HS-5 (cell line): ENCODE measurements around the gene ZNF831.

Source experiments
- DNase-seq: peaks from one replicate; pipeline ENCODE4 v3.0.0-alpha.2; 2012; ENCODE audit warnings: low read depth

Gene ZNF831

DNA sequence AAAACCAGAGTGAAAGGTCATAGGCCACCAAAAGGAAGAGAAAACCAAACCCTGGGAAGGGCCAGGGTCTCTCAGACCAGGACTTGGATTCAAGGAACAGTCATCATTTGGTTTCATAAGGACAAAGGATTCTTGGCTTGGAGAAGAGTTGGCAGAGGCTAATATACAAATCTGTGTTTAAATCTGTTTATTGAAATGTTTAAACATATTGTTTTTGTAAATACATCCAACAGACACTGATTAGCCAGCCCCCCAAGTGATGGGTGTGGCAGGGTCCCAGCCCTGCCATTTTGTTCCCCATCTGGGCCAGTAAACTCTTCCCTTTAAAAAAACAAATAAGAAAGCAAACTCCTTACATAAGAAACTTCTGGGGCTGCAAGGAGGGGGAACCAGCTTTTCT lies 6.1 kb upstream of the ZNF831 start:
- DNase-seq, result no peak

DNA sequence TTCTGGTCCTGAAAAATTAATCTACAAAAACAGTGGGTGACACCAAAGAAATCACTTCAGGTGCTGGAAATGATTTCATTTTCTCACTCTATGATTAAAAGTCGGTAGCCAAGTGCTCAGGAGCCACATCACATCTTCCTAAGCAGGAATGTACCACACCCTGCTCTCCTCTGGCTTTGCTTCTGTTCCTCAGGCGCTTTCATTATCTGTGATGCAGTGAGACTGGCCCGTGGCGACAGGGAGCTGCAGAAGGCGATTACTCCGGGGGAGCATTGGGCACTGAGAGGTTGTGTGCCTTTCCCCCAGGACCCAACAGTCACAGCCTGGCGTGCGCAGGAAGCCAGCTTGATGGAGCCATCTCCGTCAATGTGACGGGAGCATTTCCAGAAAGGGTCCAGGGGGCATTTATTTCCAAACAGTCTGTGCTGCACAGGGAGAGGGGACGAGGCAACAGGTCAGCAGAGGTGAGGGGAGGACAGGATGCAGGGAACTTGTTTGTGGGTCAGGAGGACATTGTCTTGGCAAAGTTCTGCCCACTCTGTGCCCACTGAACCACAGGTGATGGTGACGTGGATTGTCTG lies 5.6 kb upstream of the ZNF831 start:
- no peak for DNase-seq

DNA sequence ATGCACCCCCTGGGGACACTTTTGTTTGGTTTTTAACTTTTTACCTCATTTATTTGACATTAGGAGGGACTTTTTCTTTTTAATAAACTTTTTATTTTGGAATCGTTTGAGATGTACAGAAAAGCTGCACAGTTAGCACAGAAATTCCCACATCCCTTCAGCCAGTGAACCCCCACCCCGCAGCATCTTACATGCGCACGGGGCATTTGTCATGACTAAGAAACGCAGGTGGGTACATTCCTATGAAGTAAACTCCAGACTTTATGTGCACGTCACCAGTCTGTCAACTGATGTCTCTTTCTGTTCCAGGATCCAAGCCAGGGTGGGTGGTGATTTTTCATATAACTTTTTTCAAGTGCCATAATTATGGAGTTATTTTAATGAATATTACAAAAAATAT lies 4.9 kb upstream of the ZNF831 start:
- DNase-seq, result no peak

DNA sequence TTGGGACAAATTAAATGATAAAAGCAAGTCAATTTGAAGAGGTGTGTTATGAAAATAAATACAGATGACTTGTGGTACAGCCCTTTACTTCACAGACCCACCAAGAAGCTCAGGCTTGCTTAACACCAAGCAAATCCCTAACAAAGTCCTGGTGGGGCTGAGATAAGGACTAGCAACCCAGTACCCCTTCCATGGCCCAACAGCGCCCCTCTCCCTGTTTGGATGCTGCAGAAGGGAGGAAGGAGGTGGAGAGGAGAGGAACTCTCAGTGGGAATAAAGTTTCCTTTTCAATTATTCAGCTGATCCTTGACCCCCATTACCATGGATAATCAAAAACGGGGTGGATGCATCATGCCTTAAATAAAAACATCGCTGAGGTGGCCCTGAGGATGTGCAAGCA lies 4.5 kb upstream of the ZNF831 start:
- no peak for DNase-seq

DNA sequence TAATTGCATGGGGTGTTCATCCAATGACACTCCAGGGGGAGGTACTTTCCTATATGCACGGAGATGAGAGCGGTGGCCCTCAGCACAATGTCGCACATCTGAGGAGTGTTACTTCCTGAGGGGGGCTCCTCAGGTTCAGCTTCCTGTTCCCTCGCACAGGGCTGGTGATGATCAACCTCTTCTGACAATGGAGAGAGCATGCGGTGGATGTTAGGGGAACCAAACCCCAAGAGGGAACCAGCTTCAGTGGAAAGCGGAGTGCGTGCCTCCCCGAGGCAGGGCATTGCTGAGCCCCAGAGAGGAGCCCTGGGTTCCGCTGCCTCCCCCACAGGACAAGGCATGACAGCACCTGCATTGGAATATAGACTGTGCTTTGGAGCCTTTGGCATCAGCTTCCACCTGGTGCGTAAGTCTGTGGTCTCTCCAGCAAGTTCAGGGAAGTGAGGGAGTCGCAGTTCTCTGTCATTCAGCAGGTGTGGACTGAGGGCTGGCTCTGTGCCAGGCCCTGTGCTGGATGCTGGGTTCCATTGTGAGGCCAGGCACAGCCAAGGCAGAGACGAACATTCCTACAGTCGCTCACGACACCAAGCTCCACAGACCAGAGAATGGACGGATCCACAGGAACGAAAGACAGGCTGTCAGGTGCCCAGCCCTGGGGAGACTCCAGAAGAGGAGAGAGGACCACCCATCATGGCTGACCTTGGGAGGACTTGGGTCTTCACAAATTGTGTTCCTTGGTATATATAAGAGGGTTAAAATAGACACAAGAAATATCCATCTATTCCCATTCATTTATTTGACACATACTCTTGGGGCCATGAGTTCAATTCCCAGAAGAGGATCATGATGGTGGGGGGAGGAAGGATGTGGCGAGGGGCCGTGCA lies 3.9 kb upstream of the ZNF831 start:
- no peak for DNase-seq

DNA sequence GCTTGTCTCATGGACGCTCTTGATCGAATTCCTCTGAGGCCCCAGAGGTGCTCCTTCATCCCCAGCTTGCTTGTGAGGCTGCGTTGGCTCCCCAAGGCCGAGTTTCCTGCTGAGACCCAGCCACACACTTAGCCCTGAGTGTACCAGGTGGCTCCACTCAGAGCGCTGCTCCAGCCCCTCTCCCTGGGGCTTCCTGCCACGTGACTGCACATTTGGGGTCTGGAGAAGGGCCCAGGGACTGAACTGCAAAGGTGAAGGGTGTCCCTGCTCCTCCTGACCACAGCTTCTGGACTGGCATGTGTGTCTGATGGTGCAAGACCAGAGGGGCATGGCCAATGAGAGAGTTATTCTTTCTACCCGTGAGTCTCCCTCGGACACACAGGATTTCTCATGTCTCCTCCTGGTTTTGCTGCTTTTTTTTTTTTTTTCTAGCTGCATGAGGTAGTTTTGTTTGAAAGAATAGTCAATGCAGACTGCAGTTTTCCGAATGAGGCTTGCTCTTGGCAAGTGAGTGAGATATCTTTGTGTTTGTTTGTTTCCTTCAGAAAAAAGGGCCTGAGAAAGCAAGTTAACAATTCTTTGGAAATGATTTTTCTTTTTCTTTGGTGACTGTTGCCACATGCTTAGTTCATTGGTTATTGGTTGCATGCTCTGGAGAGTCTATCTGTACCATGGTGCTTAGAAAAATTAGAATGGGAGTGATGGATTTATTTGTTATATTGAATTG lies 3.1 kb upstream of the ZNF831 start:
- no peak for DNase-seq

DNA sequence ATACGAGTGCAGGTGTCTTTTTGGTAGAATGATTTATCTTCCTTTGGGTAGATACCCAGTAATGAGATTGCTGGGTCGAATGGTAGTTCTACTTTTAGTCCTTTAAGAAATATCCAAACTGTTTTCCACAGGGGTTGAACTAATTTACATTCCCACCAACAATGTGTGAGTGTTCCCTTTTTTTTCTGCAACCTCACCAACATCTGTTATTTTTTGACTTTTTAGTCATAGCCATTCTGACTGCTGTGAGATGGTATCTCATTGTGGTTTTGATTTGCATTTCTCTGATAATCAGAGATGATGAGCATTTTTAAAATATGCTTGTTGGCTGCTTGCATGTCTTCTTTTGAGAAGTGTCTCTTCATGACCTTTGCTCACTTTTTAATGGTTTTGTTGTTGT lies 1.9 kb upstream of the ZNF831 start:
- no peak for DNase-seq

DNA sequence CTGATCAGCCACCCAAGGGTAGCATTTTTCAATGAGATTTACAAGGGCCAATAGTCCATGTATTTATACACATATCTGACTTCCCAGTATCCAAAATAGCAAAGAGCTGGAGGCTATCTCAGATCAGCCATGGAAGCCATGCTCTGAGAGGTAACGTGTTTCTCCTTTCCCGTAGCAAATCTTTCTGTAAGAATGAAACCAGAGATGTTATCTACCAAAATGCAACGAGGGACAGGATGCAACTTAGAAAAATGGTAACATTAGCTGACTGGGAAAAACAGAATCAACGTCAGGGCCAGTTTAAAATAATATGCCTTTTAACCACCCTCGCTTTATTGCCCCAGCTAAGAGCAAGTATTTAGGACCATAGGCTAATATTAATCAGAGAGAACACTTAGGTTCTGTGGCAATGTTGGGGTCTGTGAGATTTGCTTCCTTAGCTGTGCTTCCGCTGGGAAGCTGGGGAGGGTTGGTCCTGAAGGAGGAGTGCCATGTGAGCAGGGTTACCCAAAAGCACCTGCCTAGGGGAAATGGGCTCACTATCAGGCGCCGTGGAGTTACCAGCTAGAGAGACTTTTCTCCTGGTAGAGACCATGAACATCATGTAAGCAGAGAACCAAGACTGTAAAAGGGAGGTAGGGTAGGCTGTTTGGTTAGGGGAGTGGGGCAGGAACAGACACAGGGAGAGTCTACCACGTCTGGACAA lies 1.2 kb downstream of the ZNF831 start:
- no peak for DNase-seq

DNA sequence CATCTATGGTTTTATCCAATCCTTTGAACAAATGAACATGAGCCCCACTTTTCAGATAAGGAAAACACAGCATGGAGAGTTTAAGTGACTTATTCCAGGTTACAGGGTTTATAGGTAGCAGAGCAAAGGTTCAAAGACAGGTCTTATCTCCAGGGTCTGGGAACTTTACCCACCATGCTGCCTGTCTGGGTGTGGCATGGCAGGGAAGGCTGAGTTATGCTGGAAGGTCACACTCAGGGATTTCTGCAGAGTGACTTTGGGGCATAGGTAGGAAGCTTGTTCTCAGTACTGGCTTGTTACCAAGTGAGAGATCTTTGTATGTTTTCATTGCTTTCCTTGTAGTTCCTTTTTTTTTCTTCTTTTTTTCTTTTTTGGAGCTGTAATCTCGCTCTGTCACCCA lies 1.8 kb downstream of the ZNF831 start:
- no peak for DNase-seq

DNA sequence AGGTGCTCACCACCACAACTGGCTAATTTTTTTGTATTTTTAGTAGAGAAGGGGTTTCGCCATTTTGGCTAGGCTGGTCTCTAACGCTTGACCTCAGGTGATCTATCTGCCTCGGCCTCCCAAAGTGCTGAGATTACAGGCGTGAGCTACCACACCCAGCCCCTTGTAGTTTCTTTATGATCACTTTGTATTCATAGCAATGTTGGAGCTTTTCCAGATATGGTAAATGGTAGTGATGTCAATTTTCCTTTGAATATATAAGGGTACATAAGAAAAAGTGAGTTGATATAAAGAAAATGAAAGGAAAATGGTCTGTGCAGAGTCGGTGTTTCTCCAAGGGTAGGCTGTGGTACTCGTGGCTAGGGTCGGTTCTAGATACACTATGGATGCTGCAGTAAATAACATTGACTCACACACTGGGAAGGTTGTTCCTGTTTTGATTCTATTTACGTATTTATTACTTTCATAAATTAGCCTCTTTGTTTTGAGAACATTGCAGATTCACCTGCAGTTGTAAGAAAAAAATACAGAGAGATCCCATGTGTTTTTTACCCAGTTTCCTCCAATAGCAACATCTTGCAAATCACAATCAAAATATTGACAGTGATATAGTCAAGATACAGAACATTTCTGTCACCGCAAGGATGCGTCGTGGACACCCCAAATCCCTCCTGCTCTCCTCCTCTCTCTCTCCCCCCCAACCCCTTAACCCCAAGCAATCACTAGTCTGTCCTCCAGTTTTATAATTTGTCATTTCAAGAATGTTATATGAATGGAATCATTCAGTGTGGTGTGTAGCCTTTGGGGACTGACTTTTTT lies 2.5 kb downstream of the ZNF831 start:
- no peak for DNase-seq

DNA sequence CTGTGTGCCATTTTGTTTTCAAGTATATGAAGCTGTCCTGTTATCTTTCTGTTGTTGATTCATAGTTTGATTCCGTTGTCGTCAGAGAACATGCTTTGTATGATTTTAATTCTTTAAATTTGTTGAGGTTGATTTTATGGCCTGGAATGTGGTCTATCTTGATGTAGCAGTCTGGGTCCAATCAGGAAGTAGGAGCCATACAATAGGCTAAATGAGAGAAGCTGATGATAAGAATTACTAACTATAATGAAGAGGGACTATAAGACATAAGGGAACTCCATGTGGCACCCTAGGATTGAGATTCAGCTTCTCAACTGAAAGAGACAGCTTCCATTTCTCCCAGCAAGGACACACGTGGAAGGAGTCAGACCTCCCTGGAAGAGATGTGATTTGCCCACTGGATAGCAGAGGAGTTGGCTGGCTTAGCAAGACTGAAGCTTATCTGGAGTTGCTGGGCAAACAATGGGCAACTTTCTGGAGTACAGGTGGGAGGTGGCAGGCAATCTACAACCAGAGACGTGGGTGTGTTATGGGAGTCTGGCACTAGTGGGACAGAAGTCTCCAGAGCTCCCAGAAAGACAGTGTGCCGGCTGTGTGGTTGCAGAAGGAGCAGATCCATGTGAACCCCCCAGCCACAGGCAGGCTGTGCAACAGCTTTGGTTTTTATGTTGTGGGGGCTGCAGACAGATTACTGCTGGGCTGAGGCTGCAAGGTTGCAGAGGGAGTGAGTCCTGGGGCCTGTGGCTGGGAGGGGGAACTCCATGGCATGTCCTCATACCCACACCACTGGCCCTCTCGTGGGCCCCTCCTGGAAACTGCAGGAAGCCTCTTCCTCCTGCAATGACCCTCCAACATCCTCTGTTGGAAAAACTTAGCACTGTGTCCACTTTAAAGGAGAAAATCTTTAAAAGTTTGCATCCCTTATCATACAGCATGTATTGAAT lies 7.1 kb downstream of the ZNF831 start:
- no peak for DNase-seq

DNA sequence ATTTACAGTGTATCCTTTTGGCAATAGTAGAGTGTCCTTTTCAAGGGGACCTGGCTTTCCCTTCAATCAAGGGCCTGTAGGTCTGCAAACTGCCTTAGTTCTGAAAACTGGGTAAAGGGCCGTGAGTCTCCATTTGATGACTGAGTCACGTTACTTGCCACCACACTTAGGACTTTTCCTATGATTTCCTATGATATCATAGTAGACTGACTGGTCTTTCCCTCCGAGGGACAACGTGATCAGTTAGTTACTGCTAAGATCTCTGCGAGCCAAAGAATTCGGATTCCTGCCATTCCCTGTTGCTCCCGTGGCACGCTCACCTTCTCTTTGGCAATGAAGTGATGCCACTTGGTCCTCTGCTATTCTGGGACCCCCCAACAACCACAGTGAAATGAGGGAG lies 8.4 kb downstream of the ZNF831 start:
- DNase-seq, result no peak

DNA sequence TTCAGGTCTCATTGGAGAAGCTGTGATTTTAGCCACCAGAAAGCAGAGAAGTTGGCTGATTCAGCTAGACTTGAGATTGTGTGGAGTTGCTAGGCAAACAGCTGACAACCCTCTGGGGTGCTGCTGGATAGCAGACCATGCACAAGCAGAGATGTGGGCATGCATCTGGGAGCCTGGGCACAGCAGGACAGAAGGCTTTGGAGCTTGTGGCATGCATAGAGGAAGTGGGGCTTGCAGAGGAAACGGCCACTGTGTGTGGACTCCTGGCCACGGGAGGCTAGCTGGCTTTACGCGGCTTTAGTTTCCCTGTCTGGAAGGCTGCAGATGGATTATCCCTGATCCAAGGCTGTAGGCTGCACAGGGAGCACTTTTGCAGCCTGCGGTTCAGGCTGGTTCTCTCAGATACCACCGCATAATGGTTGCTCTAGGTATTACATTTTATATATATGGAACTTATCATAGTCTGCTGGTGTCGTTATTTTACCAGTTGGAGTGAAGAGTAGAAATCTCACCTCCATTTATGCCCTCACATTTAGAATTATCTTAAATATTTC lies 10.4 kb downstream of the ZNF831 start:
- no peak for DNase-seq

DNA sequence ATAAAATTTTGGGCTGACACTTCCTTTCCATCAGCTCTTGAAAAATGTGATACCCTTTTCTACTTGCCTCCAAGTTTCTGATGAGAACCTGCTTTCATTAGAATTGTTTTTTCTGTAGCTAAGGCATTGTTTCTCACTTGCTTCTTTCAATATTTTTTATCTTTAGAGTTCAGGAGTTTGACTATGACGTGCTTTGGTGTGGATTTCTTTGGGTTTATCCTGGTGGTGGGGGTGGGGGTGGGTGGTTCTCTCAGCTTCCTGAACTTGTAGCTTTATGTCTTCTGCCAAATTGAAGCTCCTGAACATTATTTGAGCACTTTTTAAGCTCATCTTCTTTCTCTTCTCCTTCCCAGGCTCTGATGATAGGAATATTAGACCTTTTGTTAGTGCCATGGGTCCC lies 11.4 kb downstream of the ZNF831 start:
- DNase-seq, result no peak

DNA sequence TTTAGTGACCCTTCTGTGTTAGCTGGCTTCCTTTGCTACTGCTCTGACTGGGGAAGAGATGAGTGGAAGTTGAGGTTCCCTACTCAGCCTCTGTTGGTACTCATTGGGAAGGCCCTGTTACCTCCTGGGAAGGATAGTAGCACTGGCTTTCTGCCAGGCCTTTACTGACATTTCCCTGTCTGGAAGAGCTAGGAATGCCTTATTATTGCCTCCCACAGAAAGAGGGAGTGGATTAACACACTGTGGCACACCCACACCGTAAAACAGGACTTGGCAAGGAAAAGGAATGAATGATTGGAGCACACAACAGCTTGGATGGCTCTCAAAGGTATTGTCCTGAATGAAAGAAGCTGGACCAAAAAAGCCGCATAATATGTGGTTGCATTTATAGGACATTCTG lies 12.2 kb downstream of the ZNF831 start:
- no peak for DNase-seq

DNA sequence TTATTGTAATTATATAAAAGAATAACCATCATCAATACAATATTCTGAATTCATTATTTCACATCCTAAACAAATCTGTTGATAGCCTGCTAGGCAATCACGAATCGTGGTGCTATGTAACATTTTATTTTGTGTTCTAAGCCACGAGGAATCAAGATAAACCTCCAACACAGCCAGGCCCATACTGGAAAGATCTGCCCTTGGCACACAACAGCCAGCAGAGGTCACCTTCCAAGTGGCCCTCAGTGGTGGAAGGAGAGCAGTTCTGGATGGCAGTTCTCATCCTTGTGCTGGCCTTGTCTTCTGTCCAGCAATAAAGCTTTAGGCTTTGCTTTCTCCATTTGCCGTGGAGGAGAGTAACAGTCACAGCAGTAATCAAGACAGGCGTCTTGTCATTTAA lies 13.2 kb downstream of the ZNF831 start:
- DNase-seq, result no peak

DNA sequence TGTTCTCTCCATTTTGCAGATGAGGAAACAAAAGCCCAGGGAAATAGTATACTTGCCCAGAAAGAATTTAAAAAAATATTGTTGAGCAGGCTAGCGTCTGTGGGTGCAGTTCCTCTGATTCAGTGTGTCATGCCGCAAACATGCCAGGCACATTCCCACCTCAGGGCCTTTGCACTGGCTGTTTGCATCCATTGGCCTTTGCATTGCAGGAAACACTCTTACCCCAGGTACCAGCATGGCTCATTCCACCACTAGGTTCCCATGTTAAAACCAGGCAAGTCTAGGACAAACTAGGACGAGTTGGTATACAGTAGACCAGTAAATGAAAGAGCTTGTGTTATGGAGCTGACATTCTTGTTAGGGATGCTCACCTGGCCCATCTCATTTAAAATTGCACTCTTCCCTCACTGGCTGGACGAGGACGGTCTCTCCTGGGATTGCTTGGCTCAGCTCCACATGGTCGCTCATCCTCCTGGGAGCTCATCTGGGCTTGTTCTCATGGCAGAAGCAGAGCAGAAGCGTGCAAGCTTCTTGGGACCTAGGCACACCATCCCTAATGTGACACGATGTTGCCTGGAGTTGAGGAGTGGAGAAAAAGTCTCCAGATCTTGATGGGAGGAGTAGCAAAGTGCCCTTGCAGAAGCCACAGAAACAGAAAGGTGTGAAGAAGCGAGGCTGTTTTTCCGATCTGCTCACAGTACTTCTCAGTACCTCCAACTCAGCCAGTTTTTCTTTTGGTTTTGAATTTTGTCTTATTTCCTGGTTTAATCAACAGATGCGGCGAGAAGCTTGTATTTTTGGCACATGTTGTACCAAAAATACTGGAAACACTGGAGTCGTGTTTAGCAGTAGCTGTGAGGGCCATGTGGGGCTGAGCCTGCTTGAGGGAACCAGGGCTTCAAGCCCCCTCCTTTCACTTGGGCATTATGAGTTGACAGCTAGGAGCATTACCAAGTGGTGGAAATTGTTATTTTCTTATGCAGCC lies 13.9 kb downstream of the ZNF831 start:
- no peak for DNase-seq

DNA sequence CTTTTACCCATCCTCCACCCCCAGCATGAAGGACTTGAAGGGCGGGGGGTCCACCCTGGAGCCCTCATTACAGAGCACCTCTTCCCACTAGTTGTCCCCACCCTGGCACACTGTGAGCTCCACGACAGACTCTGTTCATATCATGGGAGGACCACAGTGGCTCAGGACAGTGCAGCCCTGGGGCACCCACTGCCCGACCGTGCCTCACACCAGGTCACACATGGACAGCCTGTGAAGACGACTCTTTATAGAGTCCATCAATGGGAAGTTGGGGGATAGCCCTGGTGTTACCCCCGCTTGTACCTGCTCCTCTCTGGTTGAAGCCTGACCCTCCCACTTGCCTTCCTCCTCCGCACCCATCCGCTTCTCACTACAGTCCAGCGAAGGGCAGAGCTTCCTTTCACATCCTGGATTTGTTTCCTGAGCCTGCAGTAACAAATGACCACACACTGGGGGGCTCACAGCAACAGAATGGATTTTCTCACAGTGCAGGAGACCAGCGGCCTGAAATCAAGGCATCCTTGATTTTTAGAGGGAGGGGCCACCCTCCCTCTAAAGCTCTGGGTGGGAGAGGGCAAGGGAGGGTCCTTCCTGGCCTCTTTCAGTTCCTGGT lies 15.5 kb downstream of the ZNF831 start:
- no peak for DNase-seq

DNA sequence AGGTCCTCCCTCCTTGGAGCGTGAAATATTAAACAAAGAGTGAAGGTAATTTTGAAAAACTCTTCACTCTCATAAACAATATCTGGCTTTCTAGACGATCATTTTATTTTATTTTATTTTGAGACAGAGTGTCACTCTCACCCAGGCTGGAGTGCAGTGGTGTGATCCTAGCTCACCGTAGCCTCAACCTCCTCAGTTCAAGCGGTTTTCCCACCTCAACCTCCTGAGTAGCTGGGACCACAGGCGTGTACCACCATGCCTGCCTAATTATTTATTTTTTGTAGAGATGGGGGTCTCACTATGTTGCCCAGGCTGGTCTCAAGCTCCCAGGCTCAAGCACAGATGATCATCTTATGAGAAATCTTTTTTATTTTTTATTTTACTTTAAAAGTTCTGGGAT lies 16.4 kb downstream of the ZNF831 start:
- DNase-seq, result no peak
